Measurements from ENCODE around the gene RBBP6.

RBBP6 gene

GRCh38 chr16:24617502-24617901 is 78.1 kb downstream of the RBBP6 start:
- no peak overlapping the region for H3K27ac ChIP-seq
- TF ChIP-seq, protein P1, sequence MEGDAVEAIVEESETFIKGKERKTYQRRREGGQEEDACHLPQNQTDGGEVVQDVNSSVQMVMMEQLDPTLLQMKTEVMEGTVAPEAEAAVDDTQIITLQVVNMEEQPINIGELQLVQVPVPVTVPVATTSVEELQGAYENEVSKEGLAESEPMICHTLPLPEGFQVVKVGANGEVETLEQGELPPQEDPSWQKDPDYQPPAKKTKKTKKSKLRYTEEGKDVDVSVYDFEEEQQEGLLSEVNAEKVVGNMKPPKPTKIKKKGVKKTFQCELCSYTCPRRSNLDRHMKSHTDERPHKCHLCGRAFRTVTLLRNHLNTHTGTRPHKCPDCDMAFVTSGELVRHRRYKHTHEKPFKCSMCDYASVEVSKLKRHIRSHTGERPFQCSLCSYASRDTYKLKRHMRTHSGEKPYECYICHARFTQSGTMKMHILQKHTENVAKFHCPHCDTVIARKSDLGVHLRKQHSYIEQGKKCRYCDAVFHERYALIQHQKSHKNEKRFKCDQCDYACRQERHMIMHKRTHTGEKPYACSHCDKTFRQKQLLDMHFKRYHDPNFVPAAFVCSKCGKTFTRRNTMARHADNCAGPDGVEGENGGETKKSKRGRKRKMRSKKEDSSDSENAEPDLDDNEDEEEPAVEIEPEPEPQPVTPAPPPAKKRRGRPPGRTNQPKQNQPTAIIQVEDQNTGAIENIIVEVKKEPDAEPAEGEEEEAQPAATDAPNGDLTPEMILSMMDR (conservative IDR thresholded peaks at IDR 0.05), result no peak
